ENCODE data around the gene POTEF. TPM values are rescaled to one million over a fixed set of nuclear protein-coding genes. Genes with fewer than 3 reads are reported as not detected.
"Not testable (repeated sequence)": the region's sequence is repeated elsewhere in the genome, so short reads cannot be mapped to it uniquely, and the experiment has no call there.

Gene POTEF
- total RNA-seq (2013), result not detected
- not detected for polyA plus RNA-seq
- polyA minus RNA-seq, result not detected in 2 replicates
- 0 to 0.75 (median 0.08) reads per million in 11 experiments for total RNA-seq

- H3K4me3 Mint-ChIP-seq; H3K9me3 ChIP-seq (replicated peaks in 1 of 2; ENCODE audit: control insufficient read depth in 1 of 2, insufficient read depth in 1 of 2, low read length in 2 of 2); H3K4me1 Mint-ChIP-seq; H3K27ac ChIP-seq (ENCODE audit: low read depth in 1 of 2, low read length in 2 of 2); H3K9ac ChIP-seq (ENCODE audit: insufficient read depth, low read length, poor library complexity, severe bottlenecking); H2AFZ ChIP-seq (ENCODE audit: insufficient read depth, low read depth, low read length, poor library complexity, severe bottlenecking); H3K4me3 ChIP-seq (replicated peaks in 1 of 3; ENCODE audit: low read depth in 2 of 3, low read length in 3 of 3); H3K4me1 ChIP-seq (ENCODE audit: control insufficient read depth in 1 of 2, insufficient read depth in 2 of 2, low read length in 2 of 2); intact Hi-C loops (cut with micrococcal nuclease); H3K27me3 ChIP-seq (ENCODE audit: control insufficient read depth in 2 of 2, insufficient read depth in 2 of 2, low read length in 2 of 2); H3K36me3 ChIP-seq (replicated peaks in 1 of 2; ENCODE audit: control insufficient read depth in 1 of 2, insufficient read depth in 2 of 2, low read length in 2 of 2); H3K4me2 ChIP-seq (replicated peaks; ENCODE audit: extremely low read depth, low read length, poor library complexity, severe bottlenecking); H3K27ac Mint-ChIP-seq; H4K20me1 ChIP-seq (ENCODE audit: insufficient read depth, low read length); H3K9me3 Mint-ChIP-seq; H3K79me2 ChIP-seq (ENCODE audit: insufficient read depth, low read length); H3K27me3 Mint-ChIP-seq (ENCODE audit: low read depth in 3 of 3); H3K36me3 Mint-ChIP-seq; DNase-seq: not testable (repeated sequence)
- 90% methylated on average over 8 of the region's 29 CpGs for WGBS (ENCODE audit: insufficient coverage)
Observed at GRCh38 chr2:130129120-130129829, at the start of gene POTEF. TSS of gene POTEF (minus strand) at chr2:130129222. CDS start at chr2:130120515, 8,707 bp downstream.

GRCh38 chr2:130174866-130175265 is 45.8 kb upstream of the POTEF start:
- H3K27me3 Mint-ChIP-seq (ENCODE audit: low read depth in 3 of 3); H3K4me1 ChIP-seq (ENCODE audit: control insufficient read depth in 1 of 2, insufficient read depth in 2 of 2, low read length in 2 of 2); H3K9me3 Mint-ChIP-seq; H3K27me3 ChIP-seq (ENCODE audit: control insufficient read depth in 2 of 2, insufficient read depth in 2 of 2, low read length in 2 of 2); H3K9me3 ChIP-seq (replicated peaks in 1 of 2; ENCODE audit: control insufficient read depth in 1 of 2, insufficient read depth in 1 of 2, low read length in 2 of 2); H3K4me1 Mint-ChIP-seq; H2AFZ ChIP-seq (ENCODE audit: insufficient read depth, low read depth, low read length, poor library complexity, severe bottlenecking); H3K27ac ChIP-seq (ENCODE audit: low read depth in 1 of 2, low read length in 2 of 2); H3K9ac ChIP-seq (ENCODE audit: insufficient read depth, low read length, poor library complexity, severe bottlenecking); H3K4me3 ChIP-seq (replicated peaks in 1 of 3; ENCODE audit: low read depth in 2 of 3, low read length in 3 of 3); H3K4me2 ChIP-seq (replicated peaks; ENCODE audit: extremely low read depth, low read length, poor library complexity, severe bottlenecking); H4K20me1 ChIP-seq (ENCODE audit: insufficient read depth, low read length); H3K4me3 Mint-ChIP-seq; DNase-seq; H3K27ac Mint-ChIP-seq: not testable (repeated sequence)
- H3K36me3 ChIP-seq (replicated peaks in 1 of 2; ENCODE audit: control insufficient read depth in 1 of 2, insufficient read depth in 2 of 2, low read length in 2 of 2), result peaks cover 34 to 60% of the 10 kb centered on the region in 2 donors
- 92% methylated on average over 4 of the region's 5 CpGs for WGBS (ENCODE audit: insufficient coverage)
- intact Hi-C loops (cut with micrococcal nuclease), result loop anchor here in 1 of 2 donors (5.0 kb wide), 1 partner anchor 167 kb away; the partner anchor contains the start of gene IMP4
- H3K36me3 Mint-ChIP-seq, result peaks cover 45 to 53% of the 10 kb centered on the region in 2 donors
- H3K79me2 ChIP-seq (ENCODE audit: insufficient read depth, low read length), result peaks cover 34% of the 10 kb centered on the region

Measured in CD14-positive monocyte (primary cell).